Hematopoietic multipotent progenitor cell treated with erythropoietin and hydrocortisone succinate and interleukin-3 and kit ligand, for 6 days (in vitro differentiated cells): ENCODE measurements around the gene RGMB.

Source experiments
- DNase-seq: peaks from one replicate; pipeline ENCODE4 v3.0.0-alpha.2; 2015

The RGMB gene

GRCh38 chr5:98768160-98768959, 5.1 kb upstream of the RGMB start:
- DNase-seq, result peak; percentile 64

- DNase-seq, result no peak
Observed at GRCh38 chr5:98768960-98769209, 4.6 kb upstream of the RGMB start.

GRCh38 chr5:98769210-98769958, 4.1 kb upstream of the RGMB start:
- DNase-seq, result peak; percentile 32

GRCh38 chr5:98769959-98770208, 3.6 kb upstream of the RGMB start:
- DNase-seq, result peak; percentile 5

- peak; percentile 44 for DNase-seq
Observed at GRCh38 chr5:98770209-98770910, 3.1 kb upstream of the RGMB start.

- no peak for DNase-seq
Observed at GRCh38 chr5:98770911-98771322, 2.5 kb upstream of the RGMB start.

- DNase-seq, result peak; percentile 89
Observed at GRCh38 chr5:98771382-98772109, 1.9 kb upstream of the RGMB start.

- peak; percentile 17 for DNase-seq
Observed at GRCh38 chr5:98772415-98773213, 849 bp upstream of the RGMB start.

GRCh38 chr5:98773214-98773463, 324 bp upstream of the RGMB start:
- DNase-seq, result no peak

- peak; percentile 25 for DNase-seq
Observed at GRCh38 chr5:98774192-98775033, 950 bp downstream of the RGMB start.

- DNase-seq, result no peak
Observed at GRCh38 chr5:98775246-98776065, 2.0 kb downstream of the RGMB start.

- no peak for DNase-seq
Observed at GRCh38 chr5:98776066-98776705, 2.7 kb downstream of the RGMB start.

GRCh38 chr5:98777295-98777694, 3.8 kb downstream of the RGMB start:
- DNase-seq, result no peak

- no peak for DNase-seq
Observed at GRCh38 chr5:98779264-98779877, 5.9 kb downstream of the RGMB start.

GRCh38 chr5:98780390-98780789, 6.9 kb downstream of the RGMB start:
- DNase-seq, result no peak

- no peak for DNase-seq
Observed at GRCh38 chr5:98781520-98781919, 8.1 kb downstream of the RGMB start.

- no peak for DNase-seq
Observed at GRCh38 chr5:98781964-98782363, 8.5 kb downstream of the RGMB start.

GRCh38 chr5:98783051-98783649, 9.7 kb downstream of the RGMB start:
- no peak for DNase-seq

- no peak for DNase-seq
Observed at GRCh38 chr5:98784411-98784810, 10.9 kb downstream of the RGMB start.

- DNase-seq, result no peak
Observed at GRCh38 chr5:98785244-98785643, 11.8 kb downstream of the RGMB start.
